Tibial nerve (tissue), 4 donors: ENCODE measurements around the gene PIGX.

Source experiments
- EP300 ChIP-seq, 2 donors: sonication (generic); formaldehyde crosslinking; IDR thresholded peaks; one replicate each; pipeline ENCODE4 v1.6.1; 2017; ENCODE audit warnings: antibody characterized with exemption in 2 of 2, mild to moderate bottlenecking in 1 of 2
- POLR2A ChIP-seq, 2 donors: fragments of 450-650 bp; IDR thresholded peaks; one replicate each; pipeline ENCODE4 v1.6.1; 2017; ENCODE audit warnings: antibody characterized with exemption in 2 of 2, mild to moderate bottlenecking in 2 of 2, moderate library complexity in 2 of 2
- TF ChIP-seq, protein P1 (sequence below), 5 experiments: fragments of 200-600 bp in 3 of 5; fragments of 450-650 bp in 2 of 5; sonication (generic) in 3 of 5; IDR thresholded peaks; one replicate each; pipeline ENCODE4 v1.5.1; 2016 to 2019; ENCODE audit warnings: antibody characterized with exemption in 5 of 5, mild to moderate bottlenecking in 3 of 5, moderate library complexity in 2 of 5

DNA sequence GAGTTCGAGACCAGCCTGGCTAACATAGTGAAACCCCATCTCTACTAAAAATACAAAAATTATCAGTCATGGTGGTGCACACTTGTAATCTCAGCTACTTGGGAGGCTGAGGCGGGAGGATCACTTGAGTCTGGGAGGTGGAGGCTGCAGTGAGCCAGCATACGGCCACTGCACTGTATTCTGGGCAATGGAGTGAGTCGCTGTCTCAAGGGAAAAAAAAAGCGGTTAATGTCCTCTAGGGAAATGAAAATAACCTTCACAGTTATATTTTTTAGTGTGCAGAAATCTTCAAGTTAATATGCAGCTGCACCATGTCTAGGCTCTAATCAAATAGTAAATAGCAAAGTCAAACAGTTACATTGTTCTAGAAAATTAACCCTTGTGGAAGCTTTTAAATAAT, 14.9 kb upstream of the PIGX start:
- TF ChIP-seq POLR2A (IDR thresholded peaks at IDR 0.05) (no peak), EP300 (IDR thresholded peaks at IDR 0.05) (no peak)
- TF ChIP-seq, protein P1, sequence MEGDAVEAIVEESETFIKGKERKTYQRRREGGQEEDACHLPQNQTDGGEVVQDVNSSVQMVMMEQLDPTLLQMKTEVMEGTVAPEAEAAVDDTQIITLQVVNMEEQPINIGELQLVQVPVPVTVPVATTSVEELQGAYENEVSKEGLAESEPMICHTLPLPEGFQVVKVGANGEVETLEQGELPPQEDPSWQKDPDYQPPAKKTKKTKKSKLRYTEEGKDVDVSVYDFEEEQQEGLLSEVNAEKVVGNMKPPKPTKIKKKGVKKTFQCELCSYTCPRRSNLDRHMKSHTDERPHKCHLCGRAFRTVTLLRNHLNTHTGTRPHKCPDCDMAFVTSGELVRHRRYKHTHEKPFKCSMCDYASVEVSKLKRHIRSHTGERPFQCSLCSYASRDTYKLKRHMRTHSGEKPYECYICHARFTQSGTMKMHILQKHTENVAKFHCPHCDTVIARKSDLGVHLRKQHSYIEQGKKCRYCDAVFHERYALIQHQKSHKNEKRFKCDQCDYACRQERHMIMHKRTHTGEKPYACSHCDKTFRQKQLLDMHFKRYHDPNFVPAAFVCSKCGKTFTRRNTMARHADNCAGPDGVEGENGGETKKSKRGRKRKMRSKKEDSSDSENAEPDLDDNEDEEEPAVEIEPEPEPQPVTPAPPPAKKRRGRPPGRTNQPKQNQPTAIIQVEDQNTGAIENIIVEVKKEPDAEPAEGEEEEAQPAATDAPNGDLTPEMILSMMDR (IDR thresholded peaks at IDR 0.05): no peak
